ENCODE data around the gene CCT8. TPM values are rescaled to one million over a fixed set of nuclear protein-coding genes. Genes with fewer than 3 reads are reported as not detected.

The CCT8 gene
- total and polyA plus RNA-seq, 4 donors, result 122 to 155 (median 137) TPM

- Histone ChIP-seq H3K4me1 (ENCODE audit: control insufficient read depth, insufficient read depth, low read length) (no peaks in the 10 kb centered on the region), H3K36me3 (ENCODE audit: control insufficient read depth, insufficient read depth, low read length) (no peaks in the 10 kb centered on the region), H3K9me3 (ENCODE audit: control insufficient read depth, insufficient read depth, low read length) (no peaks in the 10 kb centered on the region), H3K4me3 (ENCODE audit: low read depth, low read length) (no peak overlapping the region), H3K27ac (ENCODE audit: low read depth, low read length) (no peak overlapping the region), H3K27me3 (ENCODE audit: control insufficient read depth, insufficient read depth, low read length) (no peaks in the 10 kb centered on the region)
- no peak for DNase-seq (ENCODE audit: low read depth in 4 of 6, low spot score in 6 of 6)
- no CpG with 5 or more reads among the region's 2 CpGs for WGBS (ENCODE audit: insufficient coverage)
Measured at GRCh38 chr21:29098156-29098555, 24.7 kb upstream of the CCT8 start.

GRCh38 chr21:29096218-29097015 lies 23.0 kb upstream of the CCT8 start:
- WGBS (ENCODE audit: insufficient coverage), result 75% methylated on average over 3 of the region's 8 CpGs
- Histone ChIP-seq H3K4me1 (ENCODE audit: control insufficient read depth, insufficient read depth, low read length) (no peaks in the 10 kb centered on the region), H3K9me3 (ENCODE audit: control insufficient read depth, insufficient read depth, low read length) (no peaks in the 10 kb centered on the region), H3K27ac (ENCODE audit: low read depth, low read length) (no peak overlapping the region), H3K27me3 (ENCODE audit: control insufficient read depth, insufficient read depth, low read length) (no peaks in the 10 kb centered on the region), H3K36me3 (ENCODE audit: control insufficient read depth, insufficient read depth, low read length) (no peaks in the 10 kb centered on the region), H3K4me3 (ENCODE audit: low read depth, low read length) (no peak overlapping the region)
- DNase-seq (ENCODE audit: low read depth in 4 of 6, low spot score in 6 of 6), result no peak

GRCh38 chr21:29092102-29092959 lies 18.9 kb upstream of the CCT8 start:
- Histone ChIP-seq H3K27me3 (ENCODE audit: control insufficient read depth, insufficient read depth, low read length) (no peaks in the 10 kb centered on the region), H3K4me1 (ENCODE audit: control insufficient read depth, insufficient read depth, low read length) (peaks cover 4% of the 10 kb centered on the region), H3K27ac (ENCODE audit: low read depth, low read length) (no peak overlapping the region), H3K4me3 (ENCODE audit: low read depth, low read length) (no peak overlapping the region), H3K9me3 (ENCODE audit: control insufficient read depth, insufficient read depth, low read length) (no peaks in the 10 kb centered on the region), H3K36me3 (ENCODE audit: control insufficient read depth, insufficient read depth, low read length) (no peaks in the 10 kb centered on the region)
- WGBS (ENCODE audit: insufficient coverage), result 71% methylated on average over 7 of the region's 9 CpGs
- no peak for DNase-seq (ENCODE audit: low read depth in 4 of 6, low spot score in 6 of 6)

GRCh38 chr21:29091033-29091432 lies 17.6 kb upstream of the CCT8 start:
- Histone ChIP-seq H3K27me3 (ENCODE audit: control insufficient read depth, insufficient read depth, low read length) (no peaks in the 10 kb centered on the region), H3K36me3 (ENCODE audit: control insufficient read depth, insufficient read depth, low read length) (no peaks in the 10 kb centered on the region), H3K27ac (ENCODE audit: low read depth, low read length) (no peak overlapping the region), H3K9me3 (ENCODE audit: control insufficient read depth, insufficient read depth, low read length) (no peaks in the 10 kb centered on the region), H3K4me3 (ENCODE audit: low read depth, low read length) (no peak overlapping the region), H3K4me1 (ENCODE audit: control insufficient read depth, insufficient read depth, low read length) (peaks cover 4% of the 10 kb centered on the region)
- whole genome bisulfite sequencing (ENCODE audit: insufficient coverage), result no CpG with 5 or more reads among the region's 1 CpG
- no peak for DNase-seq (ENCODE audit: low read depth in 4 of 6, low spot score in 6 of 6)

- H3K9me3 ChIP-seq (ENCODE audit: control insufficient read depth, insufficient read depth, low read length), result no peaks in the 10 kb centered on the region
- no peak overlapping the region for H3K27ac ChIP-seq (ENCODE audit: low read depth, low read length)
- WGBS (ENCODE audit: insufficient coverage), result no CpG with 5 or more reads among the region's 8 CpGs
- H3K4me1 ChIP-seq (ENCODE audit: control insufficient read depth, insufficient read depth, low read length), result peaks cover 1% of the 10 kb centered on the region
- H3K4me3 ChIP-seq (ENCODE audit: low read depth, low read length), result no peak overlapping the region
- no peaks in the 10 kb centered on the region for H3K27me3 ChIP-seq (ENCODE audit: control insufficient read depth, insufficient read depth, low read length)
- no peaks in the 10 kb centered on the region for H3K36me3 ChIP-seq (ENCODE audit: control insufficient read depth, insufficient read depth, low read length)
- DNase-seq (ENCODE audit: low read depth in 4 of 6, low spot score in 6 of 6), result no peak
Measured at GRCh38 chr21:29085106-29085752, 11.8 kb upstream of the CCT8 start.

- H3K36me3 ChIP-seq (ENCODE audit: control insufficient read depth, insufficient read depth, low read length), result no peaks in the 10 kb centered on the region
- no CpG with 5 or more reads among the region's 2 CpGs for WGBS (ENCODE audit: insufficient coverage)
Measured at GRCh38 chr21:29084372-29084771, 10.9 kb upstream of the CCT8 start.

GRCh38 chr21:29083306-29083705 lies 9.9 kb upstream of the CCT8 start:
- no CpG with 5 or more reads among the region's 3 CpGs for WGBS (ENCODE audit: insufficient coverage)
- no peak for DNase-seq (ENCODE audit: low read depth in 4 of 6, low spot score in 6 of 6)

More at GRCh38 chr21:29084372-29084771, 10.9 kb upstream of the CCT8 start:
- Histone ChIP-seq H3K27ac (ENCODE audit: low read depth, low read length) (no peak overlapping the region), H3K4me1 (ENCODE audit: control insufficient read depth, insufficient read depth, low read length) (no peaks in the 10 kb centered on the region), H3K4me3 (ENCODE audit: low read depth, low read length) (no peak overlapping the region), H3K27me3 (ENCODE audit: control insufficient read depth, insufficient read depth, low read length) (no peaks in the 10 kb centered on the region), H3K9me3 (ENCODE audit: control insufficient read depth, insufficient read depth, low read length) (no peaks in the 10 kb centered on the region)
- DNase-seq (ENCODE audit: low read depth in 4 of 6, low spot score in 6 of 6), result no peak

GRCh38 chr21:29082046-29082815 lies 8.8 kb upstream of the CCT8 start:
- no peaks in the 10 kb centered on the region for H3K27me3 ChIP-seq (ENCODE audit: control insufficient read depth, insufficient read depth, low read length)
- H3K9me3 ChIP-seq (ENCODE audit: control insufficient read depth, insufficient read depth, low read length), result no peaks in the 10 kb centered on the region
- no peaks in the 10 kb centered on the region for H3K36me3 ChIP-seq (ENCODE audit: control insufficient read depth, insufficient read depth, low read length)
- H3K27ac ChIP-seq (ENCODE audit: low read depth, low read length), result no peak overlapping the region
- WGBS (ENCODE audit: insufficient coverage), result 67% methylated on average over 1 of the region's 3 CpGs
- no peak overlapping the region for H3K4me3 ChIP-seq (ENCODE audit: low read depth, low read length)
- DNase-seq (ENCODE audit: low read depth in 4 of 6, low spot score in 6 of 6), result no peak
- no peaks in the 10 kb centered on the region for H3K4me1 ChIP-seq (ENCODE audit: control insufficient read depth, insufficient read depth, low read length)

More at GRCh38 chr21:29083306-29083705, 9.9 kb upstream of the CCT8 start:
- Histone ChIP-seq H3K4me3 (ENCODE audit: low read depth, low read length) (no peak overlapping the region), H3K9me3 (ENCODE audit: control insufficient read depth, insufficient read depth, low read length) (no peaks in the 10 kb centered on the region), H3K4me1 (ENCODE audit: control insufficient read depth, insufficient read depth, low read length) (no peaks in the 10 kb centered on the region), H3K36me3 (ENCODE audit: control insufficient read depth, insufficient read depth, low read length) (no peaks in the 10 kb centered on the region), H3K27ac (ENCODE audit: low read depth, low read length) (no peak overlapping the region), H3K27me3 (ENCODE audit: control insufficient read depth, insufficient read depth, low read length) (no peaks in the 10 kb centered on the region)

- H3K4me3 ChIP-seq (ENCODE audit: low read depth, low read length), result no peak overlapping the region
- WGBS (ENCODE audit: insufficient coverage), result 85% methylated on average over 5 of the region's 6 CpGs
Measured at GRCh38 chr21:29080454-29080941, 7.0 kb upstream of the CCT8 start.

More at GRCh38 chr21:29080454-29080941, 7.0 kb upstream of the CCT8 start:
- H3K27me3 ChIP-seq (ENCODE audit: control insufficient read depth, insufficient read depth, low read length), result no peaks in the 10 kb centered on the region
- DNase-seq (ENCODE audit: low read depth in 4 of 6, low spot score in 6 of 6), result no peak
- H3K36me3 ChIP-seq (ENCODE audit: control insufficient read depth, insufficient read depth, low read length), result no peaks in the 10 kb centered on the region
- H3K4me1 ChIP-seq (ENCODE audit: control insufficient read depth, insufficient read depth, low read length), result peaks cover 4% of the 10 kb centered on the region
- H3K27ac ChIP-seq (ENCODE audit: low read depth, low read length), result no peak overlapping the region
- no peaks in the 10 kb centered on the region for H3K9me3 ChIP-seq (ENCODE audit: control insufficient read depth, insufficient read depth, low read length)

Measured in spinal cord (tissue), 10 donors.